WTC11 (cell line): ENCODE measurements around the gene ABCA13. TPM values are rescaled to one million over a fixed set of nuclear protein-coding genes. Genes with fewer than 3 reads are reported as not detected.

Experiments used
- ATAC-seq: fragments of 200-7000 bp; cut with Tn5 transposase; 2 replicates; pipeline ENCODE4 v1.10.0; 2021; ENCODE audit warnings: mild to moderate bottlenecking, moderate library complexity
- CTCF ChIA-PET: fragments of 300-600 bp; sonication (Branson Sonifier 250); formaldehyde crosslinking; loops from one replicate; lab custom pipeline; 2021; ENCODE audit warnings: antibody characterized with exemption; lab: Charles Lee
- POLR2A ChIA-PET: fragments of 350-600 bp; sonication (Branson Sonifier 250); formaldehyde crosslinking; loops from one replicate; lab custom pipeline; 2021; ENCODE audit warnings: antibody characterized with exemption; lab: Charles Lee
- DNase-seq: peaks from one replicate; pipeline ENCODE4 v3.0.0; 2021; ENCODE audit warnings: low spot score
- H3K27ac Mint-ChIP-seq: 2 replicates; pipeline ENCODE4 v1.8.0; 2021; ENCODE audit warnings: mixed read lengths
- H3K27me3 Mint-ChIP-seq: 2 replicates; pipeline ENCODE4 v1.8.0; 2021; ENCODE audit warnings: low read depth, mild to moderate bottlenecking, moderate library complexity, mixed read lengths
- H3K36me3 Mint-ChIP-seq: 2 replicates; pipeline ENCODE4 v1.8.0; 2021; ENCODE audit warnings: mixed read lengths
- H3K4me1 Mint-ChIP-seq: 2 replicates; pipeline ENCODE4 v1.8.0; 2022; ENCODE audit warnings: mixed read lengths
- H3K4me3 Mint-ChIP-seq: 2 replicates; pipeline ENCODE4 v1.8.0; 2021; ENCODE audit warnings: mild to moderate bottlenecking, moderate library complexity, mixed read lengths
- H3K9me3 Mint-ChIP-seq: 2 replicates; pipeline ENCODE4 v1.8.0; 2021; ENCODE audit warnings: mixed read lengths
- CTCF ChIP-seq: fragments of 200-600 bp; IDR thresholded peaks from 2 replicates; pipeline ENCODE4 v1.8.0; 2022; ENCODE audit warnings: antibody characterized with exemption
- E2F1 ChIP-seq: sonication (generic); formaldehyde crosslinking; IDR thresholded peaks from 2 replicates; pipeline ENCODE4 v1.8.0; 2022; ENCODE audit warnings: mild to moderate bottlenecking, missing genetic modification reagents
- E2F4 ChIP-seq: sonication (generic); formaldehyde crosslinking; IDR thresholded peaks from 2 replicates; pipeline ENCODE4 v1.8.1; 2022; ENCODE audit warnings: low read depth, mild to moderate bottlenecking, moderate library complexity, missing genetic modification reagents, borderline replicate concordance
- ESRRA ChIP-seq: sonication (generic); formaldehyde crosslinking; IDR thresholded peaks from 2 replicates; pipeline ENCODE4 v1.8.1; 2022; ENCODE audit warnings: mild to moderate bottlenecking, missing genetic modification reagents, borderline replicate concordance
- GABPB1 ChIP-seq: sonication (generic); formaldehyde crosslinking; IDR thresholded peaks from 2 replicates; pipeline ENCODE4 v1.8.1; 2023; ENCODE audit warnings: mild to moderate bottlenecking, missing genetic modification reagents
- GRHL2 ChIP-seq: fragments of 250-450 bp; sonication (Bioruptor Pico); IDR thresholded peaks from 2 replicates; pipeline ENCODE4 v1.8.0; 2022; ENCODE audit warnings: mild to moderate bottlenecking, moderate library complexity; ENCODE audit not compliant: insufficient replicate concordance, severe bottlenecking
- KAT7 ChIP-seq: sonication (generic); formaldehyde crosslinking; IDR thresholded peaks from 2 replicates; pipeline ENCODE4 v1.8.1; 2023; ENCODE audit warnings: missing genetic modification reagents, mild to moderate bottlenecking, borderline replicate concordance
- NFE2L1 ChIP-seq: sonication (generic); formaldehyde crosslinking; IDR thresholded peaks from 2 replicates; pipeline ENCODE4 v1.8.1; 2023; ENCODE audit warnings: missing genetic modification reagents
- PRDM15 ChIP-seq: sonication (generic); formaldehyde crosslinking; IDR thresholded peaks from 2 replicates; pipeline ENCODE4 v1.8.0; 2022; ENCODE audit warnings: missing genetic modification reagents
- SMAD4 ChIP-seq: sonication (generic); formaldehyde crosslinking; IDR thresholded peaks from 2 replicates; pipeline ENCODE4 v1.8.0; 2022; ENCODE audit warnings: mild to moderate bottlenecking, missing genetic modification reagents
- ZNF121 ChIP-seq: sonication (generic); formaldehyde crosslinking; IDR thresholded peaks from 2 replicates; pipeline ENCODE4 v1.8.0; 2023; ENCODE audit warnings: missing genetic modification reagents
- ZNF263 ChIP-seq: sonication (generic); formaldehyde crosslinking; IDR thresholded peaks from 2 replicates; pipeline ENCODE4 v1.8.1; 2022; ENCODE audit warnings: low read depth, mild to moderate bottlenecking, moderate library complexity, missing genetic modification reagents
- ZNF425 ChIP-seq: fragments of 250-450 bp; sonication (Bioruptor Pico); conservative IDR thresholded peaks from 2 replicates; pipeline ENCODE4 v1.9.0; 2021; ENCODE audit warnings: mild to moderate bottlenecking
- ZNF671 ChIP-seq: fragments of 250-450 bp; sonication (Bioruptor Pico); IDR thresholded peaks from 2 replicates; pipeline ENCODE4 v1.8.0; 2021; ENCODE audit warnings: mild to moderate bottlenecking
- total RNA-seq: library from RNA; stranded (reverse); gene quantifications from 3 replicates; pipeline ENCODE4 v1.2.3, GENCODE V29; 2021

ABCA13 gene
- total RNA-seq, 1 experiment from 2014 or later: 0.04 TPM

- peaks cover 11% of the 10 kb centered on the region for H3K4me1 Mint-ChIP-seq
- POLR2A ChIA-PET: no interaction called here
- ATAC-seq: no peak
Observed at GRCh38 chr7:48426966-48427555, 255.8 kb downstream of the ABCA13 start.

GRCh38 chr7:48427671-48428070 is 256.4 kb downstream of the ABCA13 start:
- CTCF ChIA-PET: interaction anchor here (1.6 kb wide), 1 partner anchor 448 kb away, joined by 5 read pairs; no protein-coding TSS in a partner anchor
- no peaks in the 10 kb centered on the region for H3K27me3 Mint-ChIP-seq
- TF ChIP-seq GRHL2: no peak
- no peak for TF ChIP-seq CTCF
- TF ChIP-seq NFE2L1 (CRISPR knock-in tag): no peak
- TF ChIP-seq ESRRA (CRISPR knock-in tag): no peak
- TF ChIP-seq KAT7: no peak
- TF ChIP-seq ZNF671 (CRISPR knock-in tag): no peak
- no peak for TF ChIP-seq E2F4 (CRISPR knock-in tag)
- TF ChIP-seq SMAD4 (CRISPR knock-in tag): no peak
- no peak overlapping the region for H3K27ac Mint-ChIP-seq
- peaks cover 7% of the 10 kb centered on the region for H3K36me3 Mint-ChIP-seq
- ATAC-seq (no peak), DNase-seq (no peak)
- H3K4me3 Mint-ChIP-seq: no peak overlapping the region
- H3K4me1 Mint-ChIP-seq: peaks cover 11% of the 10 kb centered on the region
- POLR2A ChIA-PET: no interaction called here
- peaks cover 14% of the 10 kb centered on the region for H3K9me3 Mint-ChIP-seq

More at GRCh38 chr7:48426966-48427555, 255.8 kb downstream of the ABCA13 start:
- H3K36me3 Mint-ChIP-seq: peaks cover 3% of the 10 kb centered on the region; the same call in 1 of the 2 replicates
- H3K27ac Mint-ChIP-seq: no peak overlapping the region
- TF ChIP-seq ZNF263 (CRISPR knock-in tag) (no peak), PRDM15 (CRISPR knock-in tag) (no peak), GABPB1 (CRISPR knock-in tag) (no peak), ZNF425 (CRISPR knock-in tag) (no peak)
- no peak for DNase-seq
- no peak overlapping the region for H3K4me3 Mint-ChIP-seq
- H3K27me3 Mint-ChIP-seq: no peaks in the 10 kb centered on the region
- H3K9me3 Mint-ChIP-seq: peaks cover 10% of the 10 kb centered on the region
- CTCF ChIA-PET: no interaction called here

DNA sequence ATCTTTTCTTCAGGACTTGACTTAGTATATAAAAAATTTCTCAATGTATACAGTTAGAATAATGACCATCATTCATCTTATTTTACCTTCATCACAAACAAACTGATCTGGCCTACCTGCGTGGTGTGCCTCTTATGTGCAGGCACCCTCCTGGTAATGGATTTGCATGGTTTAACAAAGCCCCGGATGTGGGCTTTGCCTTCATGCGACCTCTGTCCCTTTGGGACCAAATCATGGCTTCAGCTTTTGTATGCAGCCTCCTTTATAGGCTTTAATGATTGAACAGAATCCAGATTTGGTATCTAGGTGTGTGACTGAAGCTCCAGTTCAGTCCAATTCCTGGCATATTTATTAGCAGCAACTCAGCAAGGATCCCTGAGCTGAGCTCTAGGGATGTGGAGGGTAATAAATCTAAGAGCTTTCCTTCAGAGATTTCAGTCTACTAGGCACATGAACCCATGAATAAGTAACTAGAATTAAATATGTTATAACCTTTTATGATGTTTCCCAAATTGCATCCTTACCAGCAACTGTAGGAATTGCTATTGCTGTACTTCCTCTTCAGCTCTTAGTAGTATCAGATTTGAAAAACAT is 256.9 kb downstream of the ABCA13 start:
- DNase-seq (no peak), ATAC-seq (no peak)
- Mint-ChIP-seq H3K4me3 (no peak overlapping the region), H3K36me3 (peaks cover 8% of the 10 kb centered on the region), H3K27me3 (no peaks in the 10 kb centered on the region), H3K9me3 (peaks cover 16% of the 10 kb centered on the region), H3K4me1 (peaks cover 11% of the 10 kb centered on the region), H3K27ac (no peak overlapping the region)
- TF ChIP-seq ZNF121 (CRISPR knock-in tag) (no peak), E2F1 (no peak), GABPB1 (CRISPR knock-in tag) (no peak)
- POLR2A ChIA-PET: no interaction called here
- CTCF ChIA-PET: interaction anchor here (1.6 kb wide), 1 partner anchor 447 kb away, joined by 5 read pairs; no protein-coding TSS in a partner anchor
